Left ventricle myocardium inferior (tissue), 1 donor: ENCODE measurements around the gene KCTD16. TPM values are rescaled to one million over a fixed set of nuclear protein-coding genes. Genes with fewer than 3 reads are reported as not detected.
A peak's percentile ranks its signal among the peaks of the same experiment; 100 is the strongest.

Experiments
- DNase-seq: peaks from one replicate; pipeline ENCODE4 v3.0.0-alpha.2; 2020
- H3K27ac ChIP-seq: fragments of 200-600 bp; replicated peaks from 2 replicates; pipeline ENCODE4 v1.8.0; 2021
- H3K27me3 ChIP-seq: fragments of 200-600 bp; 2 replicates; pipeline ENCODE4 v1.8.0; 2021; ENCODE audit warnings: low read depth
- H3K36me3 ChIP-seq: fragments of 200-600 bp; 2 replicates; pipeline ENCODE4 v1.8.0; 2021
- H3K4me1 ChIP-seq: fragments of 200-600 bp; 2 replicates; pipeline ENCODE4 v1.8.0; 2021
- H3K4me3 ChIP-seq: fragments of 200-600 bp; 2 replicates; pipeline ENCODE4 v1.8.0; 2021; ENCODE audit warnings: mild to moderate bottlenecking, moderate library complexity
- H3K9me3 ChIP-seq: fragments of 200-600 bp; replicated peaks from 2 replicates; pipeline ENCODE4 v1.8.0; 2021
- CTCF ChIP-seq: fragments of 200-600 bp; IDR thresholded peaks from 2 replicates; pipeline ENCODE4 v1.8.0; 2021; ENCODE audit warnings: antibody characterized with exemption, mild to moderate bottlenecking, borderline replicate concordance
- intact Hi-C: fragments of 100-400 bp; cut with micrococcal nuclease; formaldehyde crosslinking; loops from one replicate; pipeline ENCODE4 v1.11.0; 2022
- total RNA-seq: library from RNA; stranded (reverse); fragmentation: NEBNext Ultra II Directional; extraction: Animal tissue kit (Norgen Biotek cat#: 25700); gene quantifications from one replicate; pipeline ENCODE4 v1.2.1, GENCODE V29; 2021
- donor health status: DM: no; HTN: yes; CAD: no; lungs with severe emphysema.

KCTD16 gene
- total RNA-seq, 1 donor from 2014 or later, result 0.08 TPM

- Histone ChIP-seq H3K36me3 (no peaks in the 10 kb centered on the region), H3K27ac (no peak overlapping the region), H3K4me3 (no peak overlapping the region), H3K27me3 (peaks cover 89% of the 10 kb centered on the region), H3K4me1 (peaks cover 14% of the 10 kb centered on the region), H3K9me3 (no peaks in the 10 kb centered on the region)
- no peak for TF ChIP-seq CTCF
- no peak for DNase-seq
- intact Hi-C loops, result no loop called here
These were observed 30.9 kb downstream of the KCTD16 start for GRCh38 chr5:144201588-144201987.

GRCh38 chr5:144202072-144202471, 31.4 kb downstream of the KCTD16 start:
- no peak for TF ChIP-seq CTCF
- intact Hi-C loops, result no loop called here
- DNase-seq, result no peak
- H3K4me1 ChIP-seq, result peaks cover 14% of the 10 kb centered on the region
- H3K36me3 ChIP-seq, result no peaks in the 10 kb centered on the region
- H3K27ac ChIP-seq, result no peak overlapping the region
- no peaks in the 10 kb centered on the region for H3K9me3 ChIP-seq
- no peak overlapping the region for H3K4me3 ChIP-seq
- H3K27me3 ChIP-seq, result peaks cover 91% of the 10 kb centered on the region

GRCh38 chr5:144202726-144203125, 32.1 kb downstream of the KCTD16 start:
- no peaks in the 10 kb centered on the region for H3K9me3 ChIP-seq
- peaks cover 14% of the 10 kb centered on the region for H3K4me1 ChIP-seq
- H3K27me3 ChIP-seq, result peaks cover 95% of the 10 kb centered on the region
- intact Hi-C loops, result no loop called here
- TF ChIP-seq CTCF, result no peak
- H3K4me3 ChIP-seq, result no peak overlapping the region
- H3K36me3 ChIP-seq, result no peaks in the 10 kb centered on the region
- H3K27ac ChIP-seq, result no peak overlapping the region
- DNase-seq, result no peak

- peaks cover 95% of the 10 kb centered on the region for H3K27me3 ChIP-seq
- H3K4me1 ChIP-seq, result peaks cover 14% of the 10 kb centered on the region
- H3K36me3 ChIP-seq, result no peaks in the 10 kb centered on the region
- no peaks in the 10 kb centered on the region for H3K9me3 ChIP-seq
- H3K4me3 ChIP-seq, result no peak overlapping the region
- no peak for DNase-seq
- H3K27ac ChIP-seq, result no peak overlapping the region
- intact Hi-C loops, result no loop called here
- peak; percentile 93 for TF ChIP-seq CTCF
These were observed 33.3 kb downstream of the KCTD16 start for GRCh38 chr5:144203750-144204596.

GRCh38 chr5:144205141-144205551, 34.5 kb downstream of the KCTD16 start:
- Histone ChIP-seq H3K27ac (no peak overlapping the region), H3K36me3 (no peaks in the 10 kb centered on the region), H3K4me3 (peak overlapping the region; percentile 44), H3K27me3 (peaks cover 92% of the 10 kb centered on the region), H3K9me3 (no peaks in the 10 kb centered on the region), H3K4me1 (peaks cover 14% of the 10 kb centered on the region)
- peak; percentile 17 for DNase-seq
- intact Hi-C loops, result no loop called here
- TF ChIP-seq CTCF, result no peak
